ENCODE measurements around the gene PSMD14. TPM values are rescaled to one million over a fixed set of nuclear protein-coding genes. Genes with fewer than 3 reads are reported as not detected.
A peak's percentile ranks its signal among the peaks of the same experiment; 100 is the strongest.

PSMD14 gene
- total and polyA plus RNA-seq, 2 donors (not counting 1 experiment from before 2014, with no cell fraction given) = 7.4 to 27.0 TPM

DNA sequence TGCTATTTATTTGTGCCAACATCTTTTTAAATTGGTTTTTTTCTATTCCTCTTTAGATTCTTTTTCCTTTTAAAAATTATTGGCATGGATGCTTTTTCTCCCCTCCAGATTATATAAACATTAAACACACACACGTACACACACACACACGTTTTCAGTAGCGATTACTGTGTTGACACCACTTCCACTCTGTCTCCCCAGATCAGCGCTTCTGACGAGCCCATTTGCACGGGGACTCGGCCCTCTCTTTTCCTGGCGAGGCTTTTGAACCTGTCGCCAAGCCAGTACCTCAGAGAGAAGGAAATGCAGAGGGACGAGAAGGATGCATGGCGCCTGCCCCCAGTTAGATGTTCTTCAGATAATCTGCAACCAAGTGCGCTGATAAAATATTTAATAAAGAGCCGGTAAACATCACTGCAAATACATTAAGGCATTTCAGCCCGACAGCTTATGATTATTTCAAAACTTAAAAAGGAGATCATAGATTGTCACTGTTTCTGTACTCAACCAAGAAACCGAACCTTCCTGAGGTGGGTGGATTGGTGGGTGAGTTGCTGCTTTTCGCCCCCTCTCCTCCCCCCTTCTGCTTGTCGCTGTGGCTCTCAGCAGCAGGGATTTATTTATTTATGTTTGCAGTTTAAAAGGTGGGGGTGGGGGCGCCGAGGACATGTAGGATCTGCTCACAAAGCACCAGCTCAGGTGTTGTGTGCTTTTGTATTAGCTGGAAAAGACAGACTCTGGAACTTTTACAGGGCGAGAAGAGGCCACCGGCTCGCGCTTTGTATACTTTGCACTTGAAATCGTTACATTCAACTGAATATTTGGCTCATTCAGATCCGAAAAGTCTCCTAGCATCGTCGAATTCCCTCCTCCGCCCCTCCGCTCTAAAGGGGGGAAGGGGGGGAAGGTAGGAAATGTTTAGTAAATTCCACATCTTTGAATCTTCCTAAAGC is 107.1 kb downstream of the PSMD14 start:
- TF ChIP-seq EZH2 (IDR thresholded peaks at IDR 0.05; ENCODE audit: borderline replicate concordance, insufficient read depth, low read depth, low read length, poor library complexity, severe bottlenecking) = no peak
- TF ChIP-seq, protein P1, sequence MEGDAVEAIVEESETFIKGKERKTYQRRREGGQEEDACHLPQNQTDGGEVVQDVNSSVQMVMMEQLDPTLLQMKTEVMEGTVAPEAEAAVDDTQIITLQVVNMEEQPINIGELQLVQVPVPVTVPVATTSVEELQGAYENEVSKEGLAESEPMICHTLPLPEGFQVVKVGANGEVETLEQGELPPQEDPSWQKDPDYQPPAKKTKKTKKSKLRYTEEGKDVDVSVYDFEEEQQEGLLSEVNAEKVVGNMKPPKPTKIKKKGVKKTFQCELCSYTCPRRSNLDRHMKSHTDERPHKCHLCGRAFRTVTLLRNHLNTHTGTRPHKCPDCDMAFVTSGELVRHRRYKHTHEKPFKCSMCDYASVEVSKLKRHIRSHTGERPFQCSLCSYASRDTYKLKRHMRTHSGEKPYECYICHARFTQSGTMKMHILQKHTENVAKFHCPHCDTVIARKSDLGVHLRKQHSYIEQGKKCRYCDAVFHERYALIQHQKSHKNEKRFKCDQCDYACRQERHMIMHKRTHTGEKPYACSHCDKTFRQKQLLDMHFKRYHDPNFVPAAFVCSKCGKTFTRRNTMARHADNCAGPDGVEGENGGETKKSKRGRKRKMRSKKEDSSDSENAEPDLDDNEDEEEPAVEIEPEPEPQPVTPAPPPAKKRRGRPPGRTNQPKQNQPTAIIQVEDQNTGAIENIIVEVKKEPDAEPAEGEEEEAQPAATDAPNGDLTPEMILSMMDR (IDR thresholded peaks at IDR 0.05) = no peak
- Histone ChIP-seq H3K4me2 (replicated peaks; ENCODE audit: low read depth, low read length, poor library complexity, severe bottlenecking) (peak overlapping the region; percentile 81), H3K36me3 (replicated peaks in 1 of 2; ENCODE audit: control extremely low read depth in 1 of 2, control insufficient read depth in 1 of 2, extremely low read depth in 1 of 2, insufficient read depth in 2 of 2, low read length in 1 of 2) (no peaks in the 10 kb centered on the region), H3K4me1 (ENCODE audit: control insufficient read depth in 2 of 2, insufficient read depth in 2 of 2, low read length in 2 of 2) (peaks cover 55 to 56% of the 10 kb centered on the region in 2 donors), H3K9ac (ENCODE audit: low read length) (peak overlapping the region; percentile 52), H4K20me1 (ENCODE audit: control insufficient read depth, insufficient read depth, low read length, poor library complexity, severe bottlenecking) (no peaks in the 10 kb centered on the region), H3K27ac (ENCODE audit: low read length in 2 of 2) (no peak overlapping the region), H3K4me3 (ENCODE audit: control extremely low read depth in 1 of 5, extremely low read depth in 1 of 5, insufficient read depth in 1 of 5, low read depth in 2 of 5, low read length in 4 of 5) (peak overlapping the region in 4 of 5 experiments; percentile 26 to 51 (median 44)), H3K27me3 (replicated peaks in 1 of 4; ENCODE audit: control extremely low read depth in 1 of 4, control insufficient read depth in 3 of 4, insufficient read depth in 4 of 4, low read length in 3 of 4) (peaks cover 2 to 67% (median 50%) of the 10 kb centered on the region in 4 experiments), H3K9me3 (ENCODE audit: control extremely low read depth in 1 of 3, control insufficient read depth in 2 of 3, insufficient read depth in 1 of 3, low read length in 2 of 3) (peaks cover 0 to 18% (median 0%) of the 10 kb centered on the region in 3 donors), H3K79me2 (ENCODE audit: control insufficient read depth, insufficient read depth, low read length) (no peaks in the 10 kb centered on the region), H2AFZ (ENCODE audit: insufficient read depth, low read depth, low read length, poor library complexity, severe bottlenecking) (peak overlapping the region; percentile 39)
- peak overlapping the region; percentile 85 for H3K4me3 Mint-ChIP-seq
- peaks cover 52% of the 10 kb centered on the region for H3K4me1 Mint-ChIP-seq
- H3K27me3 Mint-ChIP-seq = peaks cover 59% of the 10 kb centered on the region
- DNase-seq (peak; percentile 45), ATAC-seq (ENCODE audit: low read depth) (peak; percentile 25)
- CTCF ChIA-PET = no interaction called here
- POLR2A ChIA-PET = no interaction called here
- no peak overlapping the region for H3K27ac Mint-ChIP-seq
- no peaks in the 10 kb centered on the region for H3K9me3 Mint-ChIP-seq (ENCODE audit: insufficient read depth)
- 18% methylated on average over 10 of the region's 29 CpGs for WGBS (ENCODE audit: insufficient coverage)
- intact Hi-C loops (cut with micrococcal nuclease) = no loop called here

Data from B cell (primary cell).